HL-60 (cell line): ENCODE data around the gene TMEM235.

Experiments
- DNase-seq, 2 experiments: peaks; one replicate each; pipeline ENCODE4 v3.0.0-alpha.2; 2010 to 2020; ENCODE audit warnings: low read depth in 1 of 2, low spot score in 1 of 2
- H3K27ac ChIP-seq: fragments of 250-450 bp; sonication (Bioruptor Pico); replicated peaks from 2 replicates; pipeline ENCODE4 v1.5.1; 2020; ENCODE audit warnings: mild to moderate bottlenecking, moderate library complexity
- H3K27me3 ChIP-seq: fragments of 250-450 bp; sonication (Bioruptor Pico); 2 replicates; pipeline ENCODE4 v1.5.1; 2021; ENCODE audit warnings: mild to moderate bottlenecking, moderate library complexity; ENCODE audit not compliant: insufficient read depth, poor library complexity, severe bottlenecking
- H3K4me3 ChIP-seq: replicated peaks from 2 replicates; pipeline ENCODE4 v1.5.1; 2011; ENCODE audit warnings: mild to moderate bottlenecking, control low read depth, low read length; ENCODE audit not compliant: insufficient read depth
- GABPA ChIP-seq: IDR thresholded peaks from 2 replicates; pipeline ENCODE4 v1.6.1; 2012; ENCODE audit warnings: low read depth
- POLR2AphosphoS5 ChIP-seq: IDR thresholded peaks from 2 replicates; pipeline ENCODE4 v1.6.1; 2012; ENCODE audit warnings: low read depth
- SPI1 ChIP-seq: IDR thresholded peaks from 2 replicates; pipeline ENCODE4 v1.6.1; 2012; ENCODE audit warnings: low read depth, mild to moderate bottlenecking, borderline replicate concordance
- TF ChIP-seq, protein P1 (sequence below): IDR thresholded peaks from one replicate; pipeline ENCODE4 v1.5.1; 2011; ENCODE audit warnings: low read length, control low read depth, inconsistent platforms; ENCODE audit not compliant: insufficient read depth
- TF ChIP-seq, protein P2 (sequence below): IDR thresholded peaks from 2 replicates; pipeline ENCODE4 v1.6.1; 2012; ENCODE audit warnings: low read depth; ENCODE audit not compliant: insufficient replicate concordance

Gene TMEM235

DNA sequence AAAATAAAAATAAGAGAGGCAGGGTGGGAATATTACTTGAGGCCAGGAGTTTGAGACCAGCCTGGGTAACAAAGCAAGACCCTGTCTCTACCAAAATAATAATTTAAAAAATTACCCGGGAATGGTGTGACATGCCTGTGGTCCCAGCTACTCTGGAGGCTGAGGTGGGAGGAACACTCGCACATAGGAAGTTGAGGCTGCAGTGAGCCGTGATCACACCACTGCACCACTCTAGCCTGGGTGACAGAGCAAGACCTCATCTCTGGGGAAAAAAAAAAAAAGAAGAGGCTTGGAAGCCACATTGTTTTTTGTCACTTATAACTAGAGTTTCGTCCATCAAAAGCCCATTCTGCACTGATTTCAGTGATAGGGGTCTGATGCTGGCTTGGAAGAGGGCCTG lies 3.3 kb upstream of the TMEM235 start:
- no peak overlapping the region for H3K27ac ChIP-seq
- H3K27me3 ChIP-seq = peaks cover 34% of the 10 kb centered on the region
- no peak overlapping the region for H3K4me3 ChIP-seq
- DNase-seq = no peak
- no peak for TF ChIP-seq GABPA

DNA sequence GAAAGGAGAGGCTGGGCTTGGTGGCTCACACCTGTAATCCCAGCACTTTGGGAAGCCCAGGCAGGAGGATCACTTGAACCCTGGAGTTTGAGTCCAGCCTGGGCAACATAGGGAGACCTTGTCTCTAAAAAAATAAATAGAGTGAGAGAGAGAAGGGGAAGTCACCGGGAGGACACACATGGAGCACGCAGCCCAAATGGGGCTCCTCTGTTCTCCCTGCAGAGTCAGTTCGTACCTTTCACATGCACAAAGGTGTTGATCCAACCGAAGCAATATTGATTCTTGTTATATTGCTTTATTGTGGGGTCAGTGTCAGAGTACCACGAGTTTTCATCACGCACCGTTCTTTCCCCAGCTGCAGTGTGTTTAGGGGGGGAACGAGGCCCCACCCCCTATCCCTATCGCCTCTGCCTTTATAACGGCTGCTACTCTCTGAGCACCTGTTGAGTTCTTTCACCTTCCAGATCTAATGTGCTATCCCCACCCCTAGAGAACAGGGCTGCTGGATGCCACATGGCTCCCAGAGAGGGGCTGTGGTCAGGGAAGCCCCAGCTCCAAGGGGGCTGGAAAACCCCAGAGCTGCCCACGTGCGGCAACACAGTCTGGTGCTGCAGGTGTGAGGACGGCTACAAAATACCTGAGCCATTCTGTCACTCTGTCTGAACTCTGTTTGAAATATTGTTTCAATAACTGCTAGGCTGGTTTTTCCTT lies 1.0 kb upstream of the TMEM235 start:
- Histone ChIP-seq H3K27ac (no peak overlapping the region), H3K27me3 (peaks cover 34% of the 10 kb centered on the region), H3K4me3 (no peak overlapping the region)
- no peak for TF ChIP-seq SPI1
- TF ChIP-seq, protein P1, sequence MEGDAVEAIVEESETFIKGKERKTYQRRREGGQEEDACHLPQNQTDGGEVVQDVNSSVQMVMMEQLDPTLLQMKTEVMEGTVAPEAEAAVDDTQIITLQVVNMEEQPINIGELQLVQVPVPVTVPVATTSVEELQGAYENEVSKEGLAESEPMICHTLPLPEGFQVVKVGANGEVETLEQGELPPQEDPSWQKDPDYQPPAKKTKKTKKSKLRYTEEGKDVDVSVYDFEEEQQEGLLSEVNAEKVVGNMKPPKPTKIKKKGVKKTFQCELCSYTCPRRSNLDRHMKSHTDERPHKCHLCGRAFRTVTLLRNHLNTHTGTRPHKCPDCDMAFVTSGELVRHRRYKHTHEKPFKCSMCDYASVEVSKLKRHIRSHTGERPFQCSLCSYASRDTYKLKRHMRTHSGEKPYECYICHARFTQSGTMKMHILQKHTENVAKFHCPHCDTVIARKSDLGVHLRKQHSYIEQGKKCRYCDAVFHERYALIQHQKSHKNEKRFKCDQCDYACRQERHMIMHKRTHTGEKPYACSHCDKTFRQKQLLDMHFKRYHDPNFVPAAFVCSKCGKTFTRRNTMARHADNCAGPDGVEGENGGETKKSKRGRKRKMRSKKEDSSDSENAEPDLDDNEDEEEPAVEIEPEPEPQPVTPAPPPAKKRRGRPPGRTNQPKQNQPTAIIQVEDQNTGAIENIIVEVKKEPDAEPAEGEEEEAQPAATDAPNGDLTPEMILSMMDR = no peak
- TF ChIP-seq, protein P2, sequence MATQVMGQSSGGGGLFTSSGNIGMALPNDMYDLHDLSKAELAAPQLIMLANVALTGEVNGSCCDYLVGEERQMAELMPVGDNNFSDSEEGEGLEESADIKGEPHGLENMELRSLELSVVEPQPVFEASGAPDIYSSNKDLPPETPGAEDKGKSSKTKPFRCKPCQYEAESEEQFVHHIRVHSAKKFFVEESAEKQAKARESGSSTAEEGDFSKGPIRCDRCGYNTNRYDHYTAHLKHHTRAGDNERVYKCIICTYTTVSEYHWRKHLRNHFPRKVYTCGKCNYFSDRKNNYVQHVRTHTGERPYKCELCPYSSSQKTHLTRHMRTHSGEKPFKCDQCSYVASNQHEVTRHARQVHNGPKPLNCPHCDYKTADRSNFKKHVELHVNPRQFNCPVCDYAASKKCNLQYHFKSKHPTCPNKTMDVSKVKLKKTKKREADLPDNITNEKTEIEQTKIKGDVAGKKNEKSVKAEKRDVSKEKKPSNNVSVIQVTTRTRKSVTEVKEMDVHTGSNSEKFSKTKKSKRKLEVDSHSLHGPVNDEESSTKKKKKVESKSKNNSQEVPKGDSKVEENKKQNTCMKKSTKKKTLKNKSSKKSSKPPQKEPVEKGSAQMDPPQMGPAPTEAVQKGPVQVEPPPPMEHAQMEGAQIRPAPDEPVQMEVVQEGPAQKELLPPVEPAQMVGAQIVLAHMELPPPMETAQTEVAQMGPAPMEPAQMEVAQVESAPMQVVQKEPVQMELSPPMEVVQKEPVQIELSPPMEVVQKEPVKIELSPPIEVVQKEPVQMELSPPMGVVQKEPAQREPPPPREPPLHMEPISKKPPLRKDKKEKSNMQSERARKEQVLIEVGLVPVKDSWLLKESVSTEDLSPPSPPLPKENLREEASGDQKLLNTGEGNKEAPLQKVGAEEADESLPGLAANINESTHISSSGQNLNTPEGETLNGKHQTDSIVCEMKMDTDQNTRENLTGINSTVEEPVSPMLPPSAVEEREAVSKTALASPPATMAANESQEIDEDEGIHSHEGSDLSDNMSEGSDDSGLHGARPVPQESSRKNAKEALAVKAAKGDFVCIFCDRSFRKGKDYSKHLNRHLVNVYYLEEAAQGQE = no peak
- TF ChIP-seq POLR2AphosphoS5 = no peak
- no peak for TF ChIP-seq GABPA
- no peak for DNase-seq

DNA sequence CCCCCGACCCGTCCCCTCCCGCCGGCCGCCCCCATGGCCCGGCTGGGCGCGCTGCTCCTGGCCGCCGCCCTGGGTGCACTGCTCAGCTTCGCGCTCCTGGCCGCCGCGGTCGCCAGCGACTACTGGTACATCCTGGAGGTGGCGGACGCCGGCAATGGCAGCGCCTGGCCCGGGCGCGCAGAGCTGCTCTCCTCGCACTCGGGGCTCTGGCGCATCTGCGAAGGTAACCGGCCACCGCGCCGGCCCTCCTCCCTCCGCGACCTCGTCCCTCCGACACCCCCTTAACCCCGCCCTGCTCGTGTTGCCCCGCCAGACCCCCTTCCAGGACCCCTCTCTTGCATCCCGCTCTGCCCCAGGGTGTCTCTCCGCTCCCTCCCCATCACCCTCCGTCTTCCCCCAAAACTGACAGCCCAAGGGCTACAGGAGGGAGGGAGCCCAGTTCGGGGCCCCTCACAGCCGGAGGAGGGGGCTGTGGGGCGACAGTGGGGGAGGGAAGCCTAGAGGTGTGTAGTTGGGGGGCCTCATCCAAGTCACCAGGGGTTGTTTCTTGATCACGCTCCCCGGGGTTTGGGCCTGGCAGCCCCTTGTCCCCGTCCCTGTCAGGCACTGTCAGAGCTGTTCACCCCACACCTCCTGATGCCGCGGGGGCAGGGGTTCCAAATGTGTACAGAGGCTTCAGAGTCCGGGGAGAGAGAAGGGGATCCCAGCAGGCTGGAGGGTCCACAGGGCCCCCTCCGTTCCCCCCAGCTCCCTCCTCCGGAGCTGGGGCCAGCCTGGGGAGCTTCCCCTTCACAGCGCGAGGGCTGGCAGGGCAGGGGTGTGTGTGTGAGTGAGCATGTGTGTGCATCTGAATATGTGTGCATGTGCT lies 794 bp downstream of the TMEM235 start:
- Histone ChIP-seq H3K27me3 (peaks cover 30% of the 10 kb centered on the region), H3K4me3 (no peak overlapping the region), H3K27ac (no peak overlapping the region)
- DNase-seq = no peak
- TF ChIP-seq, protein P1 = no peak
- TF ChIP-seq, protein P2 = no peak
- TF ChIP-seq SPI1 = no peak
- TF ChIP-seq GABPA = no peak
- TF ChIP-seq POLR2AphosphoS5 = no peak

DNA sequence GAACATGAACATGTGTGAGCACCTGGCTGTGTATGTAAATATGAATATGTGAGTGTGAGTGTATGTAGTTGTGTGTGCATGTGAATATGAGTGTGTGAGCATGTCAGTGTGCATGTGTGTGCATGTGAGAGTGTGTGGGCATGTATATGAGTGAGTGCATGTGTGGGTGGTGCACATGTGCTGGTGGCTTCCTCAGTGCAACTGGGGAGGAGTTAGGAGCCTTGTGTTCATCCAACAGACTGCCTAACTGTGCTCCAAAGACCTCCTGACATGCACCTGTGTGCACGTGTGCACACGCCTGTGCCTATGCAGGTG lies 1.4 kb downstream of the TMEM235 start:
- peaks cover 24% of the 10 kb centered on the region for H3K27me3 ChIP-seq
- H3K4me3 ChIP-seq = no peak overlapping the region
- no peak for TF ChIP-seq POLR2AphosphoS5
- no peak for TF ChIP-seq GABPA
- TF ChIP-seq, protein P2 = no peak
- no peak for TF ChIP-seq SPI1
- TF ChIP-seq, protein P1 = no peak
- DNase-seq = no peak
- no peak overlapping the region for H3K27ac ChIP-seq
